HG03196 (cell line): ENCODE data around the gene GPR12.
"Not testable (repeated sequence)": the region's sequence is repeated elsewhere in the genome, so short reads cannot be mapped to it uniquely, and the experiment has no call there.

Source experiments
- ATAC-seq: cut with Tn5 transposase; IDR thresholded peaks from one replicate; pipeline ENCODE4 v1.9.1; 2021; ENCODE audit not compliant: unreplicated experiment

The GPR12 gene

DNA sequence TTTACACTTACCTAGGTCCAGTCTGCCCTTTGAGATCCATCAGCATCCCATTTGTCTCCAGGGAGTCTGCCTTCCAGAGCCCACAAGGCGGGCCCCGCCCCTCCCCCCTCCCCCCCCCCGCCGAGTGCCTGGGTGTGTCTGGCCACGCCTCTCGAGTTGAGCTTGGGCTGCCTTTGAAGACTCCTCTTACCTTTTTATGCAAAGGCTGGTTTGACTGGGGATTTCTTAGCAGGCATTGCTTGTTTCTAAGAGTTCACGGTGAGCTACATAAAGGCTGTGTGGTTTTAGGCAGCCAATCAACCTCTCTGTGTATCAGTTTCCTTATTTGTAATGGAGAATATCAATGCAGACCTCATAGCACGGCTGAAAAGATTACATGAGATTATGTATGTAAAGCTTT, 11.3 kb downstream of the GPR12 start:
- no peak for ATAC-seq

GRCh38 chr13:26747706-26748105, 12.9 kb downstream of the GPR12 start:
- no peak for ATAC-seq

DNA sequence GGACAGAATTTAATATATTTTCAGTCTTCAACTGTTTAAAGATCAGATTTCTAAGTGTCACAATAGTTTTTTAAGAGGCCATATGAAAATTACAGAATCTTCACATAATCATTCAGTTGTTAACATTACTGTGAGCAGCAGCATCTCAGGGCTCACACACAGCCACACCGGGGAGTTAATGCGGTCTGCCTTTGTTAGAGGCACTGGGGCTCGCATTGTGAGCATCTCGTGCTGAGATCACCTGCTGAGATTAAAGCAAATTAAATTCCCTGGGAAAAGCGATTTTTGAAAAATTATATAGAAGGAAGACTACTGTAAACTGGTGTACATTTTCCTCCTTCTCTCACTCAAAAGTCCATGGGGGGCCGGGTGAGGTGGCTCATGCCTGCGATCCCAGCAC, 16.6 kb downstream of the GPR12 start:
- no peak for ATAC-seq

DNA sequence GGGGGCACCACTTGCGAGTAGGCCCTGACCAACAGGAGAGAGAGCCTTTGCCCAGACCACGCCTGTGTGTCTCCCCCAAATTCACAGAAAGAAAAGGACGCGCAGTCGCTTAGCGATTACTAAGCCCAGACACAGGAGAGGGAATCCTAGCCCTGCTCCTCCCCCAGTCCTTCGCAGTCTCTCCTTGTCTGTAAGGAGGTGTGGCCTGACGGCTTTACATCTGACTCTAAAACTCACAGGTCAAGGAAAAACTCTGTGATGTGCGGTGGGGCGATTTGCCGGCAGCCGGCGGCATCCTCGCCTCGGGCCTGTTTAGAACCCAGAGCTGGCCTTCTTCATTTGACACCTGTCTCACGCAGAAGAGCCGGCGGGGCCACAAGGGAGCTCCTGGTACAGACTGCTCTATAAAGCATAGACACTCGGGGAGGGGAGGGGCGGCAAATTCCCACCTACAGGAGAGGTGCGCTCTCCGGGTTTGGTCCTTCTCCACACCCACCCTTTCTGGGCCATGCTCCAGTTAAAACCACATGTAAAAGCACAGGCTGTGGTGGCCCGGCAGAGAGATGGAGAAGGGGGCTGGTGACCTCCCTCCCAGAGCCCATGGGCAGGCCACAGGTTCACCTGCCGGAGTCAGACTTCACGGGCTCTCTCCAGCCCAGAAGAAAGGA, 17.8 kb downstream of the GPR12 start:
- no peak for ATAC-seq

DNA sequence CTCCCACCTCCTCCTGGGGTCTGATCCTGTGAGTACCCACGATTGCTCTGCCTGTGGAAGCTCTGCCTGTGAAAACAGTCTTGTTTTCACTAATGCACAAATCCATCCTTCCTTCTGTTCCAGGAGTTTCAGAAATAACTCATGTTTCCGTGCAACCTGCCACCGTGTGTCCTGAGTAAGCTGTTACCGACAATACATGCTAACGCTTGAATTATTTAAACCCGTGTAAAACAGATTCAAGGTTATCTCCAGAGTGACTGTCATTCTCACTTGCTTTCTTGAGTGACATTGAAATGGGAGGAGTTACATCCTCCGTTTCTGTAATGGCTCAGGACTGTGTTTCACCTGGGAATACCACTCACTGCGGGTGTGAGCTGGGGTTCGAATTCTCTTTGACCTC, 24.9 kb downstream of the GPR12 start:
- ATAC-seq: no peak

DNA sequence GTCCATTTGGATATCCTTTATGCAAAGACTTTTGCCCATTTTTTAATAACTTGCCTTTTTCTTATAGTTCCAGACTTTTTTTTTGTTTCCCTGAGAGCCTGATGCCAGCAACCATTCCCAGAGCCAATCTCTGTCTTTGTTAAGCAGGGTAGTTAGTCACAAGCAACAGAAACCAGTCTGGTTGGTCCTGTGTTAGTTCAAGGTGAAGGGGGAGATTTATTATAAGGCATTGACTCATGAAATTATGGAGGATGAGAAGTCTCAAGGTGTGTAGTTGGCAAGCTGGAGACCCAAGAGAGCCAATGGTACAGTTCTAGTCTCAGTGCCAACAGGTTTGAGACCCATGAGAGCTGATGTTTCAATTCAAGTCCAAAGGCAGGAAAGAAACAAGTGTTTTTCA, 33.0 kb downstream of the GPR12 start:
- no peak for ATAC-seq

- no peak for ATAC-seq
Measured at GRCh38 chr13:26727122-26727521, 33.5 kb downstream of the GPR12 start.

DNA sequence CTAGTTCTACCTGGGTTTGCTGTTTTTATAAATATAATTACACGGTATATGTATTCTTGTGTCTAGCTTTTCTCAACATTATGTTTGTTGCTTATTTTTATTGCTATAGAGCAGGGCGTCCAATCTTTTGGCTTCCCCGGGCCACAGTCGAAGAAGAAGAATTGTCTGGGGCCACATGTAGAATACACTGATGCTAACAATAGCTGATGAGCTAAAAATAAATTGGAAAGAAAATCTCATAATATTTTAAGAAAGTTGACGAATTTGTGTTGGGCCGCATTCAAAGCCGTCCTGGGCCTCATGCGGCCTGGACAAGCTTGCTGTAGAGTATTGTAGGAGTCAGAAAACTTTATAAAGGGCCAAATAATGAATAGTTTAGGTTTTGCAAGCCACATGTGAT, 33.9 kb downstream of the GPR12 start:
- ATAC-seq: no peak

DNA sequence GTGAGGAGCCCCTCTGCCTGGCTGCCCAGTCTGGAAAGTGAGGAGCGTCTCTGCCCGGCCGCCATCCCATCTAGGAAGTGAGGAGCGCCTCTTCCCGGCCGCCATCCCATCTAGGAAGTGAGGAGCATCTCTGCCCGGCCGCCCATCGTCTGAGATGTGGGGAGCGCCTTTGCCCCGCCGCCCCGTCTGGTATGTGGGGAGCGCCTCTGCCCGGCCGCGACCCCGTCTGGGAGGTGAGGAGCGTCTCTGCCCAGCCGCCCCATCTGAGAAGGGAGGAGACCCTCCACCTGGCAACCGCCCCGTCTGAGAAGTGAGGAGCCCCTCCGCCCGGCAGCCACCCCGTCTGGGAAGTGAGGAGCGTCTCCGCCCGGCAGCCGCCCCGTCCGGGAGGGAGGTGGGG, 37.0 kb downstream of the GPR12 start:
- not testable (repeated sequence) for ATAC-seq

GRCh38 chr13:26722321-26722720, 38.3 kb downstream of the GPR12 start:
- no peak for ATAC-seq

DNA sequence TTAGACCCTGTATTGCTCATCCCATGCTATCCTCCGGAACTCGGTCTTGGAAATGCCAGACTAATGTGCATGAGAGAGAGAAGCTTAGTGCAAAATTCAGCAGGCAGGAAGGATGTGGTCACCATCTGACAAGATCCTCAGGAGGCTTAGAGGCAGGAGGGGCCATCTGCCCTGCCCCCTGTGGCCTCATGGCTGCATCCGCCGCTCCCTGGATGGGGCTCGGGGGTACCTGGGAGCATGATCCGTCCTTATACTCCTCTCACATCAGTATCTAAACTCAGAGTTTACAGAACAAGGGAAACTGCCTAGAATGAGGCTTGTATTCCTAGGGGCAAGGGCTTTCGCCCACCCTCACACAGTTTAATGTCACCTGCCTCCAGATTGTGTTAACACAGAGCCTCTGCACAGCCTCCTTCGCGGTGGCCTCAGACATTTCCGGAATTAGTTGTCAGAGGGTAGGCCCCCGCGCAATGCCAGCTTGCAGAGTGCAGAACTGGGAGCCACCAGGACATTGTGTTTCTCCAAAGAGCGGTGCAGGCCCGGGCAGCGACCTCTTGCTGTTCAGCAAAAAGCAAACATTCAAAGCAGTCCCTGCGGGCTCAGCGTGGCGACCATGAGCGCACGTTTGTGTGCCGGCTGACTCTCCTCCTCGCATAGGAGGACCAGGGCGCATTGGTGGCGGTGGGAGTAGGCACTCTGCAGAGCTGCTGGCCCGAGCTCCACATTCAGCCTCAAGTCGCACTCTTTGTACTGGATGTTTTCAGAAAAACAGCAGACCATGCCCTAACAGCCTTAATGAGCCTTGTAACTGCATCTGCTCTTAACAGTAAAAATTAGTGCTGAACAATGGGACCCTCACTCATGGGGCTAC, 39.1 kb downstream of the GPR12 start:
- ATAC-seq: no peak

DNA sequence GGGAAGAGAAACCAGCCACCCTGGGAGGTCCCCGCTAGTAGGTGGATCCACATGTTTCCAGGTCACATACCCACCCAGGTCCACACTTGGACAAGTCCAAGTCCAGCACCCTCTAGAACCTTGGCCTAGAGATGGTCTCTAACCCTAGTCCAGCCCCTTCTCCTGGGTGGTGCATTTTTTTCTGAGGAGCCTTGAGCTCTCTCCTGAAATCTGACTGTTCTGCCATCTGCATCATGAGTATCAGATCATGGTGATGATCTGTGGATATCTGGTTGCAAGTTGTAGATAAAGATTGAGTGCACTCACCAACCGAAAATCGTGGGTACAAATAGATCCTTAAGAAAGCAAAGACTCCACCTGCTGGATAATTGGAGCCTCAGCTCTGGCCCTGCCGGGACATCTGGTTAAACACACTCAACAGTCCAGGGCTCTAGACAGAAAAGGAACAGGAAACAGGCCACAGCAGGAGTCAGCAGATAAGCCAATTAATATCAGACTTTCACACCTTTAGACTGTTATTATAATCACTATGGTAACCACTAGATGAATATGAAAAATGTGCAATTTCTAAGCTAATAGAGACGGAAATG, 41.1 kb downstream of the GPR12 start:
- no peak for ATAC-seq

- no peak for ATAC-seq
Measured at GRCh38 chr13:26718872-26719271, 41.7 kb downstream of the GPR12 start.

DNA sequence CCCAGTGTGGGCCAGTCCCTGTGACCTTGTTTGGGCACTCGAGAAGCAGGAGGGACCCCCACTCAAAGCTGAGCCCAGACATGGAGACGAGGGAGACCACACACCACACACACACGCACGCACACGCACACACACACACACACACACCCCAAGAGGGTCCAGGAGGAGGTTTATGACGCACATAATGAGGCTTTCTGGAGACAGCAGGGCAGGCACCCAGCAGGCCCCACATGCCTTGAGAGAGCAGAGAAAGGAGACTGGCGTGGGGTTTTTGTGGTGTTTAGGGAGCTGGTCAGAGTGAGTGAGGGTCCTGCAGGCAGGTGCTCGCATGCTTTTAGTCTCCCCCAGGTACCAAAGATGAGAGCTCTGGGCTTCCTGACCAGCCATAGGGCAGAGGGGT, 42.4 kb downstream of the GPR12 start:
- ATAC-seq: no peak

DNA sequence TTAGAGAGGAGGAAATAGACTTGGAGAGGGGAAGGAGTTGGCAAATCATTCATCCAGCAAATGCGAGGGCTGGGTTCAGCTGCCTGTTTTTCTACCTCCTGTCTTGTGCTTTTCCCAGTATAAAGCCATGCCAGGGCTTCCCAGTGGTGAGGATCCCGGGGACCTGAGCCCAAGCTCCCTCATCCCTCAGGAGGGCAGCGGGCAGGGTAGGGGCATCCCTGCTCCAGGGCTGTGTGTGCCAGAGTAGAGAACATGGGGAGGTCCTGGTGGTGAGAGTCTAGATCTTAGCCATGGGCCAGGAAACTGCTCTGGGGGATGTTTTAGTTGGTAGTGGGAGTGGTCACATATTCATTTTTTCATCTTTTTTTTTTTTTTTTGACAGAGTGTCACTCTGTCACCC, 43.6 kb downstream of the GPR12 start:
- ATAC-seq: no peak

GRCh38 chr13:26713341-26713740, 47.2 kb downstream of the GPR12 start:
- no peak for ATAC-seq

DNA sequence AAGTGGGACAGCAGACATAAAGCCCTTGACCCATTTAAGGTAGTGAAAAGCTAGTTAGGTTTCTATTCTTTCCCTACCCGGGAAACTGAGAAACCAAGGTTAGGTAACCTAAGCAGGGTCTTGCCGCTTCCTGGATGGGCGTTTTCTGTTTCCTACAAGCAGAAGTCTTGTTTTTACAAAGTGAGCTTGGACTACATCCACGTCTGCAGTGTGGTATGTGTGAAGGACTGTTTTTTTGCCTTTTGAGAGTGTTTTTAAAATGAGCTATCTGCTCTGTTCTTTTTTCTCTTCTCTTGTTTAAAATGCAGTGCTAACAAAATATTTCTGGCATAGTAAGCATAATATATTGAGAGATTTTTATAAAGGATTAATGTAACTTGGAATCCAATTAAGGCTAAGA, 49.4 kb downstream of the GPR12 start:
- ATAC-seq: no peak

DNA sequence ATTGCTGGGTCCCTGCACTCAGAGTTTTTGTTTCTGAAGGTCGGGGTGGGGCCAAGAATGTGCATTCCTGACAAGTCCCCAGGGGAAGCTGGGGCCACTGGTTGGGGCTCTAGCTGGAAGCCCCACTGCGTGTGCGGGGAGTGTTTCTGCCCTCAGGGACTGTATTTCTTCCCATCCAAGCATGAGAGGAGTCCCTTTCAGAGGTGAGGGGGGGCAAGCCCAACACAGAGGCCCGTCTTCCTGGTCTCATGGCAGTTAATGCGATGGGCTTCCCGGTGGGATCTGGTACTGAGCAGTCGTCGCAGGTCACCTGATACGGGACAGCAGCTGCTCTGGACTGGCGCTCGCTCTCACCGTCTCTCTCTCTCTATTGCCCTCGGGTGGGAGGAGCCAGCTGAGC, 50.4 kb downstream of the GPR12 start:
- ATAC-seq: no peak

DNA sequence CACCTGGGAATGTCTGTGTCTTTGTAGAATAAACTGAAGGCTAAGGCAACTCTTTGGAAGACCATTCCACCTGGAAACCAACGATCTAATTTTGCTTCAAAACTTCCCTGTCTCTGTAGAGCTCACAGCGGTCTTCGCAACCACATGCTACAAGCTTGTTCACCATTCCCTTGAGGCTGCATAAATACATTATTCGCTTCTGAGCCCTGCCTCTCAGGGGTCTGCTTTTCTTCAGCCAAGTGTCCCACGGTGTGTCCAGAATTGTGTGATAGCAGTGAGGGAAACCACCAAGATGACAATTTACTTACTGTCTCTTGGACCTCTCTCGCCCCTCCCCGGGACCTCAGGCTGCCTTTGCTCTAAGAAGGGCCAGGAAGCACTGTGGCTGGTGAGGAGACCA, 51.1 kb downstream of the GPR12 start:
- no peak for ATAC-seq

DNA sequence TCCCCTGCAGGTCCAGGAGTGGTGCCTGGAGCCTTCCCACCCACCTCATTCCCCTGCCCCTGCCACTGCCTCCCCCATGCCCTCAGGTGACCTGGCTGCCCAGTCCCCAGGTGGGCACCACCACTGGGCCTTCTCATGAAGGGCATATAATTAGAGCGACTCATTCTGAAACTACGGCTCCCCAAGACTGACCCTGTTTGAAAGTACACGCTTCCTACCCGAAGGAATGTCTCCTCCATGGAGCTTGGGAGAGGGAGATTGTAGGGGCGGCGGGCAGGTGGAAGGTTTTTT, 52.6 kb downstream of the GPR12 start:
- ATAC-seq: no peak

DNA sequence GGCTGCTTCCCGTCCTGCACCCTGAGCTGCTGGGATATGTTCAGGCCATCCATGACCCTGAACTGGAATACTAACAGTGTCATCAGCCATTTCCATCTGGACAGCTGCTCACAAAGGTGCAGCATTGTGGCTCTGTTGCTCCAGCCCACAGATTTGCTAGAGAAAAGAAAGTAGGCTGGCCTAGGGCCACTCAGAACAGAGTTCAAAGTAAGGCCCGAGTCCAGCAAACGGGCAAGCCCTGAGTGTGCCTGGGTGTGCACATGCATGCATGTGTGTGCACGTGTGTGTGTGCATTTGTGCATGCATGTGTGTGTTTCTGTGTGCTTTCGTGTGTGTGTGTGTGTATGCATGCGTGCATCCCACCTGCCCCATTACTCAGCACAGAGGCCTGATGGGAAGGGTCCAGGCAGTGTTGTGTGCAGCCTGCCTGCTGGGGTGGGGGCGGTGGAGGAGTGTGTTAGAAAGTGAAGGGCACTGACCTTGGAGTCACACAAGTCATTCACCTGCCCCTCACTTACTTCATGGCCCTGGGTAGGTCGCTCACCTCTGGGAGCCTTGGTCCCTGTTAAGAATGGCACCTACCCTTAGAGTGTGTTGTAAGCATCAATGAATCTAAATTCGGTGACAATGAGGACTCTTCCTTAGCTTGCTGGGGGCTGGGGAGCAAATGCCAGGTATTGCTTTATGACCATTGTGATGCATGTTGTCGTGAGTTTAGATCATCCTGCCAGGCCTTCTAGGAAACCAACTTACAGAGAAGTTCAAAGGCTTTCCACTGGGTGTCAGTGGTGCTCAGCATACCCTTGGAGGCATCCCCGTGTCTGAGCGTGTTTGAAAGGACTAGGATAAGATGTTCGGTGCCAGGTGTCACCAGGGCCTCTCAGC, 53.2 kb downstream of the GPR12 start:
- ATAC-seq: no peak
